ENCODE measurements around the gene OXLD1.
A peak's percentile ranks its signal among the peaks of the same experiment; 100 is the strongest.

OXLD1 gene

GRCh38 chr17:81682565-81683207, 16.3 kb upstream of the OXLD1 start:
- DNase-seq, result no peak

GRCh38 chr17:81681672-81682071, 15.3 kb upstream of the OXLD1 start:
- DNase-seq, result no peak

GRCh38 chr17:81680150-81680549, 13.7 kb upstream of the OXLD1 start:
- DNase-seq, result no peak

- DNase-seq, result no peak
Observed at GRCh38 chr17:81676906-81677305, 10.5 kb upstream of the OXLD1 start.

DNA sequence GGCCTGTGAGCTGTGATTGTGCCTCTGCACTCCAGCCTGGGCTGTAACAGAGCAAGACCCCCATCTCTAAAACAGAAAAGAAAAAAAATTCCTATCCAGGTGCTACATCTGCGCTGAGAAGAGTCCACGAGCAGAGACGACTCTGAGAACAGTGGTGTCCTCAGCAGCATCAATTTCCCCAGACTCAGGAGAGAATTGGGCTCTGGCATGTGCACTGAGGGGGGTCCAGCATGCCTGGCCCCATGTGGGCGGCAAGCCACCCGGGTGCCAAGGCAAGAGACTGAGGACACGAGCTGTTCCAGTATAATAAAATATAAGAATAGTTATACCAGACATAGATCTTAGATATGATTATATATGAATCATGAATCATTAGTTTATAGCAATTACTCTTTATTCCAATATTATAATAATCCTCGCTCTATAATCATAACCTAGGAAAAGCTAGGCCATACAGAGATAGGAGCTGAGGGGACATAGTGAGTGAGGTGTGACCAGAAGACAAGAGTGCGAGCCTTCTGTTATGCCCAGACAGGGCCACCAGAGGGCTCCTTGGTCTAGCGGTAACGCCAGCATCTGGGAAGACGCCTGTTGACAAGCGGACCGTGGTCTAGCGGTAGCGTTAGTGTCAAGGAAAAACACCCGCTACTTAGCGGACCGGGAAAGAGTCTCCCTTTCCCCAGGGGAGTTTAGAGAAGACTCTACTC, 9.3 kb upstream of the OXLD1 start:
- peak; percentile 71 for DNase-seq

- no peak for DNase-seq
Observed at GRCh38 chr17:81673561-81674258, 7.3 kb upstream of the OXLD1 start.

DNA sequence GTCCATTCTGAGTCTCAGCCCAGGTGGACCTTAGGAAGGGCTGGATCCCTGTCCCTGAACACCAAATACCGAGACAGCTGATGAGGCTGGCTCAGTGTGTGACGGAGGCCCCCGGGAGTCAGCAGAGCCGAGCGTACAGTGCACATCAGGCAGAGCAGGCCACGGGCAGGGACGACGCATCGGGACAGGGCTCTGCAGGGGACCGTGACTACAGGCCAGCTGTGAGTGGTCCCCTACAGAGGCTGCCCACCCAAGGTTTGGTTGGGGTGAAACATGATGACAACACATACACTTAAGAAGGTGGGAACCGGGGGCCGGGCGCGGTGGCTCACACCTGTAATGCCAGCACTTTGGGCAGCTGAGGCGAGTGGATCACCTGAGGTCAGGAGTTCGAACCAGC, 6.5 kb upstream of the OXLD1 start:
- no peak for DNase-seq

DNA sequence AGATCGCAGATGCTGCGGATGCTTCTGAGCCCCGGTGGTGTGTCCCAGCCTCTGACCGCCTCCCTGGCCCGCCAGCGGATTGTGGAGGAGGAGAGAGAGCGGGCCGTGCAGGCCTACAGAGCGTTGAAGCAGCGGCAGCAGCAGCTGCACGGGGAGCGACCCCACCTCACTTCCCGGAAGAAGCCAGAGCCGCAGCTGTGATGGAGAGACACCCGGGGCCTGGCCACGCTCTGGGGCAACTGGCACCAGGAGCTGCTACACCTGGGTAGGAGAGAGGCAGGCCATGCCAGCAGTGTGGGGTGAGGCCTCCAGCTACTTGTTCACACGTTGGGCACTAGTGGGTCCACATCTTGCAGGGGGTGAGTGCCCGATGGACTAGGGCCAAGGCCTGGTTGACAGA, 6.1 kb upstream of the OXLD1 start:
- no peak for DNase-seq

- no peak for DNase-seq
Observed at GRCh38 chr17:81667754-81668153, 1.3 kb upstream of the OXLD1 start.

GRCh38 chr17:81666092-81666341, 388 bp downstream of the OXLD1 start:
- no peak for DNase-seq

DNA sequence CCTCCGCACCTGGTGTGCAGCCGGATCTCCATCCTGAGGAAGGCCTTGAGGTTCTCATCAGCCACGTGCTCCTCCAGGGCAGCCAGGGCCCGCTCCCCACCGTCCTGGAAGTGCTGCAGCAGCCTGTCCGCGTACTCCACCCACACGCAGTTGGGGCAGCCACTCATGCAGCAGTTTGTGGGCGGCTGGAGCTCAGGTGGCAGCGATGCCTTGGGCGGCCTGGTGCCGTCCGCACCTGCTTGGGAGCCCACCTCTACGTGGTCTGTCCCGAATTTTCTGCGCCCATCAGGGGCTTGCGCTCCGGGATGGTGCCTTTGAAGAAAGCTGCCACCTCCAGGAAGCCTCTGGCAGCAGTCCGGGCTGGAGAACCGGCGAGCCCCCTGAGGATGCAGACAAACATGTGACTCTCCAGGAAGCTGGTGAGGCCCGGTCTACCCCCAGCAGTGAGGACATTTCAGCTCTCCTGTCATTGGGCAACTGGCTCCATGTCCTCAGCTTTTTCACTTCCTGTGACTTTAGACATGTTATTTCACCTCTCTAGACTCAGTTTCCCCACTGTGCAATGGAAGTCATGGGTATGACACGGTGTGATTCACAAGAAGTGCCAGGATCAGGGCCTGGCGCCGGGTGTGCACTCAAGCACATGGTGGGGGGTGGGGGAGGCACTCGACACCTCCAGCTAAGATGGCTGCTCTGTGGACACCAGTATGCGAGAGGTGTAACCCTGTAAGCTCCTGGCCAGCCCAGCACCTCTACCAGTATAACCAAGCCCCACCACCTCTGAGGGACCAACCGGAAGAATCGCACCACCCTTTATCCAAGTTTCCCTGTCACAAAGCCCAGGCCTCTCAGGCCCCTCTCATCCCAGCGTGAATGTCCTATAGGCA, 957 bp downstream of the OXLD1 start:
- peak; percentile 88 for DNase-seq

- peak; percentile 66 for DNase-seq
Observed at GRCh38 chr17:81664051-81664470, 2.3 kb downstream of the OXLD1 start.

DNA sequence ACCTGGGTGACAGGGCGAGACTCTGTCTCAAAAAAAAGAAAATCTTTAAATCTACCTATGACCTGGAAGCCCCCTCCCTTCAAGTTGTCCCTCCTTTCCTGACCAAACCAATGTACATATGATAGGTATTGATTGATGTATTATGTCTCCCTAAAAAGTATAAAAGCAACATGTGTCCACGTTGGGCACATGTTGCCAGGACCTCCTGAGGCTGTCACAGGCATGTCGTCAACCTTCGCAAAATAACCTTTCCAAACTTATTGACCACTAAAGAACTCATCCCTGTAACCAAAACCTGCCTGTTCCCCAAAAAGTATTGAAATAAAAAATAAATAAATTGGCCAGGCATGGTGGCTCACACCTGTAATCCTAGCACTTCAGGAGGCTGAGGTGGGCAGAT, 4.4 kb downstream of the OXLD1 start:
- DNase-seq, result no peak

DNA sequence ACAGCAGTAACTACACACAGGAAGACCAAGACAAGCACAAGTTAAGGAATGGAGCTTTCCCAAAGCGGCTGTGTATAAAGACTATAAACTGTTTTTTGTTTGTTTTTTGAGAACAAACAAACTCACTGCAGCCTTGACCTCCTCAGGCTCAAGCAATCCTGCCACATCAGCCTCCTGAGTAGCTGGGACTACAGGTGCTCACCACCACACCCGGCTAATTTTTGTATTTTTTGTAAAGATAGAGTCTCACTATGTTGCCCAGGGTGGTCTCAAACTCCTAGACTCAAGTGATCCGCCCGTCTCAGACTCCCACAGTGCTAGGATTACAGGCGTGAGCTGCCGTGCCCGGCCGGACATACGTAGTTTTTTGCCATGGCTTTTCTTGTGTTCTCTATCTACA, 6.0 kb downstream of the OXLD1 start:
- DNase-seq, result no peak

GRCh38 chr17:81659038-81659437, 7.4 kb downstream of the OXLD1 start:
- no peak for DNase-seq

DNA sequence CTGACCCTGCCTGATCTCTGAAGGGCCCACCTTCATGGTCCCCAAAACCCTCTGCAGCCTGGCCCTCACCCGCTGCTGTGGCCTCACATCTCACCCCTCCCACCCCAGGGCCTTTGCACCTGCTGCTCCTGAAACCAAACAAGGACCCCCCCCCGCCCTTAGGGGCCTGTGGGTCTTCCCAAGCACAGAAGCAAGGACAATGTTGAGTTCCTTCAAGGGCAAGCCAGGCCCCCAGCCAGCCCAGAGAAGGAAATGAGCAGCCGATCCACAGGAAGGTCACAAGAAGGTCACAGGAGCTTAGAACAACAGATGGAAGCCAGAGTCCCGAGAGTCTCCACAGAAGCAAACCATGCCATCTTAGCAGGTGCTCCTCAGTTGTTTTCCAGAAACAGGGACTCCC, 9.6 kb downstream of the OXLD1 start:
- DNase-seq, result no peak

GRCh38 chr17:81656118-81656743, 10.2 kb downstream of the OXLD1 start, which contains the start of gene PDE6G:
TSS of gene PDE6G (minus strand) at chr17:81656542. CDS start at chr17:81653305, 3,237 bp downstream.
- DNase-seq, result no peak

DNA sequence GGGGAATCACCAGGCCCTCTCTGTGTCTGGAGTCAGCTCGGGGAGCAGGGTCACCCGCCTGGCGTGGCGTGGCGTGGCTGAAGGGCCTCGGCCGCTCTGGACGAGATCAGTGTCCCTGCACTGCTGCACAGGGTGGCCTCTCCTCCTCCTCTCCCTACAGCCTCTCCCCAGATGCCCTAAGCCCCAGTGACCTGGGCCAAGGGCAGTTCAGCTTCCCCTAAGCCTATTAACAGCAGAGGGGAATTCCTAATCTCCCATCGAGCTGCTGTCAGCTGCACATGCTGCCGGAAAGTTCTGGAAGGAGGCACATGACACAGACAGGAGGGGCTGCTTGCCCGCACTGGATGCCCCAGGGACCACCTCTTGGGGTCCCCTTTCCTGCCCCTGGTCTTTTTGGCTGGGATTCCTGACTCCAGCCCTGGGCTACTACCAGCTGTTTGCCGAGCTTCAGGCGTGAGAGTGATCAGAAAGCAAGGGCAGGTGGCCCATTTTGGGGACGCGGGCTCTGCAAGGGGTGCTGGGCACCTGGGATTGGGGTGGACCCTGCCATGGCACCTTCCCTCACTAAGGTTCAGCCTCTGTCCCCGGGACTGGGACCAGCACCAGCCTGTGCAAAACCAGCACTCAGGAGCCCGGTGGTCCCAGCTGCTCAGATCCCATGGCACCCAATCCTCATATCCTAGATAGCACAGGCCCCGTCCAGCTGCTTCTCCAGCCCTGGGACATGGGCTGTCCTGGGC, 10.9 kb downstream of the OXLD1 start:
- DNase-seq, result no peak

DNA sequence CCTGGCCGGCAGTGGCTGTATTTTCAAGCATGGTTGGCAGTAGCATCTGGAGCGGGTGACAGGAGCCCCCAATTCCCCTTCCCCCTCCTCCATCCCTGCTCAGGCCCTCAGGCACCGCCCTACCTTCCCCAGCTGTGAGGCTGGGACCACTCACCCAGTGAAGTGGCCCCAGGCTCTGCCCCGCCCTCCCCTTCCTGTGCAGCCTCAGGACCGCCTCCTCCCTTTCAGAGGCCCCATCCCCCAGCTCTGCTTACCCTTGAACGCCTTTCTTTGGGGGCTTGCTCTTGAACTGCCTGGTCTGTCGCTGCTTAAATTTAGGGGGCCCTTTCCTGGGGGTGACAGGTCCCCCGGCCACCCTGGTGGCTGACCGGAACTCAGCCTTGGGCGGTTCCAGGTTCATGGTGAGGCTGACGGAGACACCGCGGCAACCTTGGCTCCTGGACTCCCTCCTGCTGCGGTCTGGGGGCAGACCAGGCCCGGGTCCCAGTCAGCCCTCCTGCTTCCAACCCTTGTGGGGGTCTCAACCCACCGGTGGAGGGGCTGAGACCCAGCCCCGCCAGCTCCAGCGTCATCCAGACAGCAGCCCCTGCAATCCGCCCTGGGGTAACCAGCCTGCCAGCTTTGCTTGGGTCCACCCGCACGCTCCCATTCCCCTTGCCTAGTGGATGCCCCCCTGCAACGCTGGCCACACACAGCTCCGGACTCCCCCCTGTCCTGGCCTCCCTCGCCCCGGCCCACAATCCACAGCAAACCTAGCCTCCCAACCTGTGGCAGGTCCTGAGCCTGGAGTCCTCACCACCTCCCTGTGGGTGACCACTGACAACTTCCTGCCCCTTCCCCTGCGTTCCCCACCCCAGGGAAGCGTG, 13.3 kb downstream of the OXLD1 start:
- no peak for DNase-seq

DNA sequence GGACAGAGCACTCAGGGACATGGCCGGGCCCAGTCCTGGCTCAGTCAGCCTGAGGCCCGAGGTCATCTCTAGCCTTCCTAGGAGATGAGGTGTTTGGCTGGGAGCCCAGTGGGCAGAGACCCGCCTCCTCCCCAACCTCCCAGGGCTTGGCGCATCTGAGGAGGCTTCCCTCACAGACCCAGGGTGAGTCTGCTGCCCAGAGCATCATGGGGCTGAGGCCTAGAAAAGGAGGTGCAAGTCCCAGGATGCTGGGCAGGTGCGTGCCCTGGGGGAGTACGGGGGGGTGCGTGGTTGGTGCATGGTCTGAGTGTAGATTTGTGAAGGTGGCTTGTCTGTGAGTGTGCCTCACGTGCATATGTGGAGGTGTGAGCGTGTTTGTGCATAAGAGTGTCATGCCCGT, 14.7 kb downstream of the OXLD1 start:
- DNase-seq, result no peak

DNA sequence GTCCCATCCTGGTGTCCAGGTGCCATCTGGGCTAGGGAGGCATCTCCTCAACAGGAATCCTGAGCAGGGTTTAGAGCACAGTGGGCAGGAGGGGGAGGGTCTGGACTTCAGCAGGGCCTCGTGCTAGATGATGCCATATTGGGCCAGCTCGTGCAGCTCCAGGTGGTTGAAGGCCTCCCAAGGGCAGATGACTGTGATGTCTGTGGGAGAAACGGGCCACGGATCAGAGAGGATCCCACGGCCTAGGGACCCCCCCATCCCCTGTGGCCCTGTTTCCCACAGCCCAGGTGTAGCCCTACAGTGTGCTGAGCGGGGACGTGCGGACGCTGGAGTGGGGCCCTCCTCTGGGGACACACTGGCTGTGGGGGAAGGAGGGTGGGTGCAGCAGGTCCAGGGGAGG, 15.5 kb downstream of the OXLD1 start:
- DNase-seq, result no peak

Measured in activated CD8-positive, alpha-beta memory T cell treated with anti-CD3 and anti-CD28 coated beads for 24 hours (primary cell).